GM18519 (cell line): ENCODE data around the gene TRIM62.
"Not testable (repeated sequence)": the region's sequence is repeated elsewhere in the genome, so short reads cannot be mapped to it uniquely, and the experiment has no call there.

Experiments used
- ATAC-seq: cut with Tn5 transposase; IDR thresholded peaks from one replicate; pipeline ENCODE4 v1.9.1; 2021; ENCODE audit warnings: mild to moderate bottlenecking, moderate library complexity; ENCODE audit not compliant: unreplicated experiment, low FRiP score

The TRIM62 gene

DNA sequence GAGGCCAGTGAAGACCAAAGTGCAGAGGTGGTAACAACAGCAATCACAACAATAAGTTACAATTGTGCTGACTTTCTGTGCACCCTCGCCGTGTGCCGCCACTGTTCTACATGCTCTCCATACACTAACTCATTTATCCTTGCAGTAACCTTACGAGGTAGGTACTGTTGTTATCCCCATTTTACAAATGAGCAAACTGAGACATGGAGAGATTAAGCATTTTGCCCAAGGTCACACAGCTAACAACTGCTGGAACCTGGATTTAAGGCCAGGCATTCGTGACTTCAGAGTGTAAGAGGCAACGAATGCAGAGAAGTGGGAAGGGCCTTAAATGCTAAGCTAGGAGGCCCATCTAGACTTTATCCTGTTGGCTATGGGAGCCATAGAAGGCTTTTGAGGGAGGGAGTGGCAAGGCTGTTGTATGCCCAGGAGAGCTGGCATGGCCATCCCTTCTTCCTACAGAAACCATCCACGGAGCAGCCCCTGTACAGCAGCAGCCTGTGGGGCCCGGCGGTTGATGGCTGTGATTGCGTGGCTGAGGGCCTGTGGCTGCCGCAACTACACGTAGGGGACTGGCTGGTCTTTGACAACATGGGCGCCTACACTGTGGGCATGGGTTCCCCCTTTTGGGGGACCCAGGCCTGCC lies 64.3 kb downstream of the TRIM62 start:
- no peak for ATAC-seq

DNA sequence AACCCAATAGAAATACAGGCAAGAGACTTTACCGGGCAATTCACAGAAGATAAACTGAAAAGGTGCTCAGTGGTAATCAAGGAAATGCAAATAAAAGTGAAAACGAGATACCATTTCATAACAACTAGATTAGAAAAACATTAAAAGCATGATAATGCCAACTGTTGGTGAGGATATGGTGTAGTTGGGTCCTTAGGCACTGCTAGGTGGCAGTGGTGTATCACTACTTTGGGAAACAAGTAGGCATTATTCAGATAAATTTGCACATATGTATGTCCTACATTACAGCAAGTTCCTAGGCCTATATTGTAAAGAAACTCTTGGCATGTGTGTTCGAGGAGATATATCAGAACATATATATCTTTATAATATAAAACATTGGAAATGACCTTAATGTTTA lies 69.9 kb downstream of the TRIM62 start:
- ATAC-seq, result no peak

DNA sequence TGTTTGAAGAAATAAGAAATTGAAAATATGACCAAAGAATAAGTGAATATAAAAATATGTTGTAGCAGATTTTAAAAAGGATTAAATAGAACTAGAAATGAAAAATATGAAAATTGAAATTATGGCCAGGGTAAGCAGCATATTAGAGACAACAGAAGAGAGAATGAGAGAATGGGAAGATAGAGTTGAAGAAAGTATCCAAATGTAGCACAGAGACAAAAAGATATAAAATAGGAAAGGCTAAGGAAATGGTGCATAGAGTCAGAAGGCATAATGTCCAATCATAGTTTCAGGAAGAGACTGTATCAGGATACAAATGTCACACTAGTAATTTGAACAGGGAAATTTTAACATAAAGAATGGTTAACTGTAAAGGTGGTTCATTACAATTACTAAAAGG lies 71.4 kb downstream of the TRIM62 start:
- no peak for ATAC-seq

DNA sequence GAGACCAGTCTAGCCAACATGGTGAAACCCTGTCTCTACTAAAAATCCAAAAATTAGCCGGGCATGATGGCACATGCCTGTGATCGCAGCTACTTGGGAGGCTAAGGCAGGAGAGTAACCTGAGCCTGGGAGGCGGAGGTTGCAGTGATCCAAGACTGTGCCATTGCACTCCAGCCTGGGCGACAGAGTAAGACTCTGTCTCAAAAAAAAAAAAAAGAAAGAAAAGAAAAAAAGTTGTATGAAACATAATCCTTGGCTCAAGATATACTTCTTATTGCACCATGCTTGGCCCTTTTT lies 81.8 kb downstream of the TRIM62 start:
- ATAC-seq, result not testable (repeated sequence)

DNA sequence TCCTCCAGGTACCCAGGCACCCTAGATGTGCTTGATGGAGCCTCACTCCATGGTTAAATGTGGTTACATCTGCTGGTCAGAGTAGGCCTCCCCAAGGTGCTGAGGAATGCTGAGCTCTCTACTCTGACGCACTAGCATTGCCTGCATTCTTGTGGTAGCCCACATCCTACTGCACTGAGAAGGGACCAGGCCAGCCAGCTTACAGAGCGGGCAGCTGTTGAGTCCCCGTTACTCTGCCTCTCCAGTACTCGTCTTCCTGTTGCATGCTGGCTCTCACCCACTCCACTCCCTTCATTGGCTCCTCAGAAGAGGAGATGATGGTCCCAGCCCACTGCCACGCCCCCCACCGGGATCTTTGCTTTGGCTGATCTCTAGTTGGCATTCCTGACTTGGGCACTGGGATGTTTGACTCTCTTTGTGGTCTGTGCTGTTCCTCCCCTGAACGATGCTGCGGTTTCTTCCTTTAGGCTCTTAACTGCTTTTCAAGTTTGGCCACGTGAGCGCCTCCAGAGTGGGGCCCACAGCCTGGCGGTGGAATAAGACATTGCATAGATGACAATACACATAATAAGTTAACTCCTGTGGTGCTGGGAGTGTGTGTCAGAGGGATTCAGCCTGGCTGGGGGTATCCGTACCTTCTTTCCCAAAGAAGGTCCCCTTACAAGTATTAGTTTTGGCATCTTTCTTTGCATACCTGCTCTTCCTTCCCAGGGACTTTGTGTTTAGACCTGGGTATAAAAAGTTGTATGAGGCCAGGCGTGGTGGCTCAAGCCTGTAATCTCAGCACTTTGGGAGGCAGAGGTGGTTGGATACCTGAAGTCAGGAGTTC lies 82.3 kb downstream of the TRIM62 start:
- no peak for ATAC-seq

DNA sequence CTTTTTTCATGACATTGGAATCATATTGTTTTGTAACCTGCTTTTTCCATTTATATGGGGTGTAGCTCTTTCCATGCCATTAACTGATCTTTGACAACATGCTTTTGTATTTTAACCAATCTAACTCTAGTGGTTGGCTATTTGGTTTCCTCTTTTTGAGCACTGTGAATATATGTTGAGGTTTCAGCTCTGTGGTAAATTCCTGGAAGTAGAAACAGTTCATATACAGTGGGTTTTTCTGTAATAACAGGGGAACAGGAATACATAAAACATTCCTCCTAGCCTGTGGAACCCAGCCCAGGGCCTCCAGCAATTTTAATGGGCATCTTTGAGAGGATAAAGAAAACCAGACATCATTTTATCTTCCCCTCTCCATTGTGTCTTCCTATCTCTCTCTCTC lies 83.5 kb downstream of the TRIM62 start:
- ATAC-seq, result no peak

DNA sequence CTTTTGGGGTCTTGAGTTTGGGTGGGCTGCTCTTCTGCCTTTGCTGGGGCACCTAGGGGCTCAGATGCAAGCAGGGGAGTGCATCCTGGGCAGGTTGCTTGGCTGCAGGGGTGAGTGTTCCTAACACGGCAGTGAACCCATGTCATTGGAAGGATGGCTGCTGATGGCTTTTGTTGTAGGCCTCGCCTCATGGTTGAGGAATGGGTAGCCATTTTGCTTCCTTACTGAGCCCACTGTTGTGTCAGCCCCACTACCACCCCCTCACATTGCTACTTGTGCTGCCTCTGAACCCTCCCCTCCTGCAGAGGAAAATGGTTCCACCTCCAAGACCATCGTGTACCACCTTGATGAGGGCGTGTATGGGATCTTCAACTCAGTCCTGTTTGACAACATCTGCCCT lies 84.1 kb downstream of the TRIM62 start:
- no peak for ATAC-seq

DNA sequence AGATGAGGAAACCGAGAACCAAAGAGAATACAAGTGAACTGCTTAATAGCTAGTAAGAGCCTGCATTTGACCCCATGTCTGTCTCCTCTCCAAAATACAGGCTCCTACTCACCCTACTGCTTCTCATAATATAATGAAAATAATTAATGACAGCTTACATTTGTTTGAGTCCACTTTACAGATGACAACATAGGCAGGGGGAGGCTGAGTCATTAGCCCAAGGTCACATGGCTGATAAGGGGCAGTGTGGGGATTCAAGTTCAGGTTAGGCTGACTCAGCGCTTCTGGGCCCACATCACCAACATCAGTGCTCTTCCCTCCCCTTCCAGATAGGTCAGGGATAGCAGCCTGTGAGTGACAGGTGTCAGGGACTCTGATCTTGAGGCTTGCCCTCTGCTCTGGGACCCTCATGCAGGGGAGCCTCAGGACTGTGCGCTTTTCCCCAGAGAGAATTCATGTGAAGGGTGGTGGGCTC lies 84.7 kb downstream of the TRIM62 start:
- no peak for ATAC-seq

DNA sequence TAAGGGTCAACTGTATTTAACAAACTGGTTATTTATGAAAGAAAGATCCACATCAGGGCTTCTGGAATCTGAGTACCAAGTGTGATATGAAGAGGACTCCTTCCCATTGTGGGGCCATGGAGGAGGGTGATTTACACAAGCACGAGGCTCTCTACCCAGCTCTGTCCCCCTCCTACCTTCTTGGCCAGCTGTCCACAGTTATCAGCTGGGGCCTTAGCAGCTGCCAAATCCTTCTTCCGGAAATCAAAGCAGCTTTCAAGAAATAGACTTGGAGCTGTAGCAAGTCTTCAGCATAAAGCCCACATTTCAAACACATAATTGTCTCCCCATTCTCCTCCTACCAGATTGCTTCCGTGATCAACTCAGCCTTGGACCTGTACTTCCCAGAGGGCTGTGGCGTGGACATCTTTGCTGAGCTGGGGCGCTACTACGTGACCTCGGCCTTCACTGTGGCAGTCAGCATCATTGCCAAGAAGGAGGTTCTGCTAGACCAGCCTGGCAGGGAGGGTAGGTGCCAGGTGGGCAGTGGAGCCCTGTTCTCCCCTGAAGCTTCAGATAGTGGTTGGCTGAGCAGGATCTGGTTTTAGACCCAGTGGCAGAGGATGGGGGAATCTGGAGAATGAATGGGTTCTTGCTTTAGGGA lies 85.4 kb downstream of the TRIM62 start:
- ATAC-seq, result no peak
